NCI-H2196 treated with DMSO at 0.1 percent for 48 hours (cell line): ENCODE measurements around the gene DAGLA.
A peak's percentile ranks its signal among the peaks of the same experiment; 100 is the strongest.

Experiments used
- DNase-seq: peaks from one replicate; lab custom pipeline; 2025; ENCODE audit not compliant: unreplicated experiment; lab: John Stamatoyannopoulos, UW

Gene DAGLA

GRCh38 chr11:61743486-61744095 lies 63.4 kb downstream of the DAGLA start:
- DNase-seq, result no peak

GRCh38 chr11:61744181-61744580 lies 64.0 kb downstream of the DAGLA start:
- no peak for DNase-seq

GRCh38 chr11:61744609-61745156 lies 64.5 kb downstream of the DAGLA start:
- DNase-seq, result no peak

GRCh38 chr11:61745781-61746441 lies 65.7 kb downstream of the DAGLA start:
- DNase-seq, result no peak

- no peak for DNase-seq
Measured at GRCh38 chr11:61746442-61747191, 66.4 kb downstream of the DAGLA start.

GRCh38 chr11:61747192-61747966 lies 67.2 kb downstream of the DAGLA start:
- DNase-seq, result peak; percentile 54

- DNase-seq, result no peak
Measured at GRCh38 chr11:61747967-61748285, 67.7 kb downstream of the DAGLA start.

- no peak for DNase-seq
Measured at GRCh38 chr11:61749591-61750217, 69.5 kb downstream of the DAGLA start.

- DNase-seq, result no peak
Measured at GRCh38 chr11:61750631-61751273, 70.6 kb downstream of the DAGLA start.

GRCh38 chr11:61751384-61751783 lies 71.2 kb downstream of the DAGLA start:
- no peak for DNase-seq

GRCh38 chr11:61752117-61752924 lies 72.1 kb downstream of the DAGLA start, which contains the start of gene MYRF:
Gene MYRF (plus strand): TSS chr11:61752636. CDS start chr11:61752745, 109 bp downstream.
- peak; percentile 8 for DNase-seq

GRCh38 chr11:61752925-61753521 lies 72.8 kb downstream of the DAGLA start:
- DNase-seq, result no peak

- DNase-seq, result no peak
Measured at GRCh38 chr11:61753672-61754071, 73.5 kb downstream of the DAGLA start.

GRCh38 chr11:61754534-61755482 lies 74.6 kb downstream of the DAGLA start:
- DNase-seq, result no peak

GRCh38 chr11:61756147-61756451 lies 75.9 kb downstream of the DAGLA start:
- no peak for DNase-seq

GRCh38 chr11:61756452-61757212 lies 76.4 kb downstream of the DAGLA start:
- no peak for DNase-seq

- DNase-seq, result no peak
Measured at GRCh38 chr11:61757213-61757862, 77.1 kb downstream of the DAGLA start.
